Brain pericyte (primary cell): ENCODE measurements around the gene DRD2.

ENCODE experiments used
- DNase-seq: peaks from one replicate; pipeline ENCODE4 v3.0.0-alpha.2; 2012; ENCODE audit warnings: low read depth, low spot score

DRD2 gene

GRCh38 chr11:113446112-113446511 is 29.1 kb downstream of the DRD2 start:
- no peak for DNase-seq

- no peak for DNase-seq
Measured at GRCh38 chr11:113444502-113445123, 30.6 kb downstream of the DRD2 start.

- DNase-seq = no peak
Measured at GRCh38 chr11:113440816-113441215, 34.4 kb downstream of the DRD2 start.

GRCh38 chr11:113436672-113437252 is 38.4 kb downstream of the DRD2 start:
- DNase-seq = no peak

- DNase-seq = no peak
Measured at GRCh38 chr11:113435190-113435968, 39.8 kb downstream of the DRD2 start.

GRCh38 chr11:113431746-113432145 is 43.5 kb downstream of the DRD2 start:
- no peak for DNase-seq

GRCh38 chr11:113426686-113427085 is 48.5 kb downstream of the DRD2 start:
- DNase-seq = no peak

GRCh38 chr11:113420808-113421207 is 54.4 kb downstream of the DRD2 start:
- no peak for DNase-seq

- no peak for DNase-seq
Measured at GRCh38 chr11:113419454-113420003, 55.7 kb downstream of the DRD2 start.

- no peak for DNase-seq
Measured at GRCh38 chr11:113417428-113417827, 57.8 kb downstream of the DRD2 start.

- DNase-seq = no peak
Measured at GRCh38 chr11:113415343-113415742, 59.9 kb downstream of the DRD2 start.

- no peak for DNase-seq
Measured at GRCh38 chr11:113412675-113413074, 62.5 kb downstream of the DRD2 start.

GRCh38 chr11:113411536-113411935 is 63.7 kb downstream of the DRD2 start:
- no peak for DNase-seq

GRCh38 chr11:113410414-113411135 is 64.6 kb downstream of the DRD2 start:
- no peak for DNase-seq

GRCh38 chr11:113409526-113409925 is 65.7 kb downstream of the DRD2 start:
- DNase-seq = no peak

GRCh38 chr11:113408887-113409286 is 66.3 kb downstream of the DRD2 start:
- DNase-seq = no peak

GRCh38 chr11:113408206-113408605 is 67.0 kb downstream of the DRD2 start:
- no peak for DNase-seq

- DNase-seq = no peak
Measured at GRCh38 chr11:113407163-113407562, 68.0 kb downstream of the DRD2 start.

GRCh38 chr11:113405724-113406478 is 69.3 kb downstream of the DRD2 start:
- DNase-seq = no peak

GRCh38 chr11:113404859-113405430 is 70.3 kb downstream of the DRD2 start:
- no peak for DNase-seq

GRCh38 chr11:113401718-113402117 is 73.5 kb downstream of the DRD2 start:
- DNase-seq = no peak
